Activated CD4-positive, alpha-beta T cell treated with anti-CD3 and anti-CD28 coated beads, Interleukin-2, amount 50 U/mL, for 48 hours (primary cell): ENCODE data around the gene C2orf49.

Experiments used
- DNase-seq, 2 experiments: peaks; one replicate each; pipeline ENCODE4 v3.0.0-alpha.2; 2020

Gene C2orf49

DNA sequence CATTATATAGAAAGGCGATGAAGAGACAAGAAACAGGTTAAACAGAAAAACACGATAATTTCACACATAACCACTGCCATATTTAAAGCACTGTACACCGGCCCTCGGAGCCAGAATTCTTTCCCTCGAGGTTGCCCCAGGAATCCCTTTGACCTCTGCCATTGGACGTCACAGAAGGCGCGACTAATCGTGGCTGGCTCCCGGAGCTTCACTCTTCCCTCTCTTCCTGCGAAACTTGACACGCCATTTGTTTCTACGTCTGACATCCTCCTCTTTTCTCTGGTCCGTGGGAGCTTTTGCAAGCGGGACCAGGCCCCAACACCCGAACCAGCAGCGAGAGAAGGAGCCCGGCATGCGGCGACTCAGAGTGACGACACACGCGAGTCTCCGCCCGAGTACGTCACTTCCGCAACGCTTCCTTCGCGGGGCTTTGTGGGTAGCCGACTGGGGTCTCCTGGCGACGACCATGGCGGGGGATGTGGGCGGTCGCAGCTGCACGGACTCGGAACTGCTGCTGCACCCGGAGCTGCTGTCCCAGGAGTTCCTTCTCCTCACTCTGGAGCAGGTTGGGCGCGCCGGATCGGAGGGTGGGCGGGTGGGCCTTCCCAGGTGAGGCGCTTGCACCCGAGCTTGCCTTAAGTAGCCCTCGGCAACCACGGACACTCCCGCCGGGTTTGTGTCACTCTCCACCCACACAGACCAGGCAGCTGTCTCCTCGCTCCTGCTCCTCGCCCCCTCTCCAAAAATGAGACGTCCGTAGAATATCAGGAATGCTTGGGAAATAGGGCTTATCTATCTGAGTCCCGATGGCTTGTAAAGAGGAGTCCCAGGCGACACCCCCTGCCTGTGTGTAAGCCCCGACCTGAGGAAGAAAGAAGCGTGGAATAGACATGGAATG lies at the start of gene C2orf49:
TSS of gene C2orf49 (plus strand) at position 419 of the 898 bp plus-strand sequence. CDS start at position 467, 48 bp downstream.
- DNase-seq, result peak; percentile 90 to 92

DNA sequence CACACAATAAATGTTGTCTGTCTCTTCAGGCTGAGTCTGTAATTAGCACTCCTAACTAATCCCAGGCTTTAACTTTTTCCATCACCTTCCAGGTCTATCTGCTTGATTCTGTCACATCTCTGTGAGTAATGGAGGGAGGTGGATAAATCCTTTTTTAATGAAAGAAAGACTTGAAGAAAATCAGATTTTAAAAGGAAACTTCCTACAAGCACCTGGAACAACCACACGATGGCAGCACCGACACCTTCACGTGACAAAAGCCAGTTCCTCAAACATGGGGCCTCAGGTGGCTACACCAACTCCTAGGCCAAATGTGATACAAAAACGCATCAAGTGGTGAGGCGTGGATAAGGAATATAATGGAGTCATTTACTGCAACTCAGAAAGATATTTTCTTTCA lies 49.6 kb upstream of the C2orf49 start:
- DNase-seq, result peak; percentile 26 to 44

DNA sequence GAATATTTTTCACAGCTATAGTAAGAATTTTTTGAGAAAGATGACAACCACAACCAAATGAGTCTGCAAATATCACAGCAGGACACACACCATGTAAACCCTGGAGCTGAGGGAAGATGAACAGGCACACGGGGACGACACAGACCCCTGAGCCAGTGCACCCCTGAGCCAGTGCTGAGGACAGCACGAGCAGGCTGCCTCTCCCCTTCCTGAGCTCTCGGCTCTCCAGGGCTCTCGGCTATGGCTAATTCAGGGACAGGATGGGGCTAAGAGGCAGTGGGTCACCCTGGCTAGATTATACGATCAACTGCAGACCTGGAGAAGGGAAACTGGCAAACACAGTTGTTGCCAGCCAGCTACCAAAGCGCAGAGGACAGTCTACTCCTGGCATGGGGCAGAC lies 49.2 kb upstream of the C2orf49 start:
- DNase-seq, result no peak

DNA sequence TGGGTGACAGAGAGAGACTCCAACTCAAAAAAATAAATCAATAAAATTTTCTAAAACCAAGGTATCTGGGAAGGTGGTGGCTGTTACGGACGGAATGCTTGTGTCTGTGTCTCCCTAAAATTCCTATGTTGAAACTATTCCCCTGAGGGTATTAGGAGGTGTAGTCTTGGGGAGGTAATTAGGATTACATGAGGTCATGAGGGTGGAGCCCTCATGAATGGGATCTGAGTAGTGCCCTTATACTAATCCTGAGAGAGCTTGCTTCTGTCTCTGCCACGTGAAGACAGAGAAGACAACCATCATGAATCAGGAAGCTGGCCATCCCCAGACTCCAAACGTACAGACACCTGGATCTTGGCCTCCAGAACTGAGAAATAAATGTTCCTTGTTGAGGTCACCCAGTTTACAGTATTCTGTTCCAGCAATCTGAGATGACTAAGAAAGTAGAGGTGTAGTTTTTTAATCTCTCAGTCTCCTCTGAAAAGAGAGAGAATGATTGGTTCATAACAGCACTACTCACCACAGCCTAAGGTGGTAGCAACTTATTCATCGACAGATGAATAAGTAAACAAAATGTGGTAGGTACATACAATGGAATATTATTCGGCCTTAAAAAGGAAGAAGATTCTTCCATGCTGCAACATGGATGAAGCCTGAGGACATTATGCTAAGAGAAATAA lies 46.2 kb upstream of the C2orf49 start:
- DNase-seq, result no peak

DNA sequence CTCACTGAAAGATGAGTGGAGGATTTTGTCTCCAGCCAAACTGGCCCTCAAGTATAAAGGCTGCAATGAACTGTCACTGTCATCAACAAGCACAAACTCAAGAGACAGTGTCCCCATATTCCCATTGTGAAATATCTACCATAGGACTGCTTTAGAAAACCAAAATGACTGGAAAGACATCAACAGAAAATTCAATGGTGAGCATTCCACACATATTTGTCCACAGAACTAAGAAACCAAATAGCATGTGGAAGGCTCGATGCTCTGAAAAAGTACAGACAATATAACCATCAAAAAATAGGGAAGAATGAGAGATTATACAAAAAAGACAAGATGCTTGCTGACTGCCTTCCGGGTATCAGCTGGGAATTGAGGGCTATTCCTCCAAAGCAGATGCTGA lies 45.4 kb upstream of the C2orf49 start:
- no peak for DNase-seq

DNA sequence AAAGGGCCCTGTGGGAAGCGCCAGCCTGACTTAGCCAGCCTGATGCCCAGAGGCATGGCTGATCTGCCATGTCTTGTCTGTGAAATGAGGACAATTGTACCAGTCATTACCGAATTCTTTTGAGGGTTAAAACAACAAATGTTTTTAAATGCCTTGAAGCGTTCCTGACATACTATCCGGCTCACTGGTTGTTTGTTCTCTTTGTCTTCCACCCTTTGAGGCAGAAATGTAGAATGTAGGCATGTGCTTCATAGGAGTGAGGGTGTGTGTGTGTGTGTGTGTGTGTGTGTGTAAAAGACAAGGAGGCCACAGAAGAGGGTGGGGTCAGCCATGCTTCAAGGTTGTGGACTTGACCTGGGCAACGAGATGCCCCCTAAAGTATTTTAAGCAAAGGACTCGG lies 43.3 kb upstream of the C2orf49 start:
- no peak for DNase-seq

DNA sequence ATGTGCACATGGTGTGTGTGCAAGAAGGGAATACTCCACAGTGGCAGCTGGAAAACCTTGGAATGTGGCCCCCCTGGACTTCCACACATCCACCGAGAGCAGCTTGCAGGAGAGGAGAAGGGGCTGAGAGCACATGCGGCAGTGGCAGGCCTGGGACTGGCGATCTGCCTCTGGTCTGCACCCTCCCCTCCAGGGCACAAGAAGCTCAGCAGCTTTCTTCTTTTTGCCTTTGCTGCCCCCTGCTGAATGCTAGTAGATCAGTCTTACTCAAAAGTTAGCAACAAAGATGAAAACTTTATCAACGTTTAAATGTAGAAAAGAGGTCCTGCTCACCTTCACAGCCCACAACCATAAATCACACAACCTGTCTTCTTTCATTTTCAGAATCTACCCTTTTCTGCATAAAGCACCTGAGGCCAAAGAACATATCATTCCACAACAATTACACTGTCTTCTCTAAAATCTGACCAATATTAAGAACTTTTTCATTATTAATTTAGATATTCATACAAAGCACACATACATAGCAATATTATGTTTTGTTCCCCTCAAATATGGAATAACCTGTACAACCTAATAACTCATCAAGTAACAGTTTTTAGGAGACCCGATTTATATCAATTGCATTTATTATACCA lies 42.4 kb upstream of the C2orf49 start:
- peak; percentile 5 to 24 for DNase-seq

DNA sequence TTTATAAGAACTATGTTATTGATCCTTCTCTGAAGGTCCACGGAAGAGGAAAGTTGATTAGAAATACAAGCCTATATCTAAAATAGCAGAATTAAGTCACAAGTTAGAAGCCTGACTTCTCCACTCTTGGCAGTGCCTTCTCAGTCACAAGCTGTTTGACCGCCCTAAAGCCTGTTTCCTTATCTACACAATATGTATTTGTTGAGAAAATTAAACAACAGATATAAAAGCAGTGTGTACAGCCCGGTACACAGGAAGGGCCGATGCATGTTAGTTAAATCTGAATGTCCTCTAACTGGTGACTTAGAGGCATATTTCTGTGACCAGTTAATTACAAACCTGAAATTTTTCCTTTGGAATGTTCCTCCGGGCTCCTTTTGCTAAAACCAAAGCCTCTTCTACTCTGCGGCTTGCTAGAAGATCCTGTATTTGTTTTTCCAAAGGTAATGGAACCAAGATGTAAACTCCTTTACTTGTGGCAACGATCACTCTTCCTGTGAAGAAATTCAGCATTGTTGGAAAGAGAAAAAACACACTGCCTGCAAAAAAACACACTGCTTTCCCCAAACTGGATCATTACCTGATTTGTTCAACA lies 41.2 kb upstream of the C2orf49 start:
- no peak for DNase-seq

DNA sequence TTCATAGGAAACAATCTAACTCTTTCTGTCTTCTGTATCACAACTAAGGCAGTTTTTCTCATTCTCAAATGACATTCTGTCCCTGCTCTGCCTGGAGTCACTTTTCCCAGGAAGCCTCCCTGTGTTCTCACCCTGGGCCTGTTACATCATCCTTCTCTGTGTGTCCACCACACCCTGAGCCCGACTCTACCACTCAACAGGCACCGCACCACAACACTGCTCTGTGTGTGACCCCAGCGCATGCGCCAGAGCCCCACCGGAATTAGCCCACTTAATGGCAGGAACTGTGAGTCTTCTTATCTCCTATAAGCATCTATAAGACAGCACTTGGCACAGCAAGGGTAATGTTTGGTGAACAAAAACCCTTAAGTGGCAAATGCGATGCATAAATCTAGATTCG lies 40.1 kb upstream of the C2orf49 start:
- no peak for DNase-seq

DNA sequence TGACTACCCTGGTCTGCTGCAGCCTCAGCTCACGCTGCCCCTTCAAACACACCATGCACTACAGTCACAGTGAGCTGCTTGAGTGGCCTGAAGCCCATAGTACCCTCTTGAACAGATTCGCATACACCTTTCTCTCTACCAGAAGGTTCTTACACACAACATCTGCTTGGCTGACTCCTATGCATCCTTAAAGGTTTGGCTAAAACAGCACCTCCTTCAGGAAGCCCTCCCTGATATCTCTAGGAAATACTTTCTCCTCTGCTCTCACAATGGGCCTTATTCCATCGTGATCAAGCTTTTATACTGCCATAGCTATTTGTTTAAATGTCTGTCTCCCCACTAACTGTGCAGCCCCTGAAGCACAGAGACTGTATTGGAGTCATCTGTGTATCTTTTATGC lies 39.3 kb upstream of the C2orf49 start:
- no peak for DNase-seq

DNA sequence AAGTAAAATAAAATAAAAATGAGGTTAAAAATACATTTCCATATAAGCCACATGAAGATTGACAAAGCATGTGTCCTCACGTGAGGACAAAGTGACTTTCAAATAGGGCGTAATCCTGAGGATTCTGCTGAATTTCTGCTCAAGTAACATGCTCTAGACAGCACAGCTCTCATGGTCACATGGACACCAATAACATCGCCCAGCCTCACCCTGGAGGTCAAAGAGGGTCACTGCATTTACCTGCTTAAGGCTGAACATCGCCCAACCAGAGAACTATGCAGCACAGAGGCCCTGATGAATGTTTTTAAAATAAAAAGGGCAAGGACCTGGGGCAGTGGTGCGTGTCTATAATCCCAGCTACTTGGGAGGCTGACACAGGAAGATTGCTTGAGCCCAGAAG lies 38.0 kb upstream of the C2orf49 start:
- no peak for DNase-seq

DNA sequence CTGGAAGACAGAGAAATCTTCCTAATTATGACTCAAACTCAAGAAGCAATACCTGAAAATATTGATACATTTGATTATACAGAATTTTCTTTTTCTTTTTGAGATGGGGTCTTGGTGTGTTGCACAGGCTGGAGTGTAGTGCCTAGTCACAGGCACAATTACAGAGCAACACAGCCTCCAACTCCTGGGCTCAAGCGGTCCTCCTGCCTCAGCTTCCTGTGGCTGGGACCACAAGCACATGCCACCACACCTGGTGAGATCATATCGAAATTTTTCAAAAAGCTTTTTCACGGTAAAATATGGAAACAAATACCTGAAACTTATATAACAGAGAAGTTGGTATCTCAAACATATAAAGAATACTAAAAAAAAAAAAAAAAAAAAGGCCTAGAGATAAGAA lies 35.7 kb upstream of the C2orf49 start:
- DNase-seq, result peak in 1 of 2 experiments; percentile 5

DNA sequence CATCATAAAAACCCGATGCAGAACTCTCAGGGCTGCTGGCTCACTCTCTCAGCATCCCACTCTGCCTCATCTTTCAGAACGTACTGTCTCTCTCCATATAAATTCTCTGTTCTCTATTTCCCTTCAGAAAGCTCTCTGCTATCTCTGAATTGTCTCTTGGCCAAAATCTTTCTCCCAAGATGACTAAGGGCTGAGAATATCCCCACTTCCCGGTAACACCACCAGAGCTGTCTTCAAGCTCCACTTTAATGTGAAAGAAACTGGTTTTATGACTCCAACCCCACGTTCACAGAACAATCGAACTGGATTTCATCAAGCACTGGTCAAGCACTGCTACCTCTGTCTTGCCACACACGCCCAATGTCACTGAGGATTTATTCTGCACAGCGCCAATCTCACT lies 30.2 kb upstream of the C2orf49 start:
- no peak for DNase-seq

DNA sequence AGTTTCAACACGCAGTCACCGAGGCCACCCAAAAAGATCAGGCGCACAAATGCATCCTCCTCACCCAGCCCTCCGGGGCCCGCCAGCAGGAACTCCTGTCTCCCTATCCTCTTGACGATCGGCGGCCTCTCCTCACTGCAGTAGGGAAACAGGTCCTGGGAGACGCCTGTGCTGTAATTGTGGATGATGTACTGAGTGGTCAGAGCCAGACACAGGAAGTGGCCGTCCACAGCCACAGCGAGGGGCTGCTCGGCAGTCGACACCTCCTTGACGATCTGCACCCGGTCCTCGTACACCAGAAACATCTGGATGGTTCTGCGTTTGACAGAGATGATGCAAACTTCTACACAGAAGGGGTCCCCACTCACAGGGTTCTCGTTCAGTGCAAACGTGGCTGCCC lies 29.8 kb upstream of the C2orf49 start:
- no peak for DNase-seq

DNA sequence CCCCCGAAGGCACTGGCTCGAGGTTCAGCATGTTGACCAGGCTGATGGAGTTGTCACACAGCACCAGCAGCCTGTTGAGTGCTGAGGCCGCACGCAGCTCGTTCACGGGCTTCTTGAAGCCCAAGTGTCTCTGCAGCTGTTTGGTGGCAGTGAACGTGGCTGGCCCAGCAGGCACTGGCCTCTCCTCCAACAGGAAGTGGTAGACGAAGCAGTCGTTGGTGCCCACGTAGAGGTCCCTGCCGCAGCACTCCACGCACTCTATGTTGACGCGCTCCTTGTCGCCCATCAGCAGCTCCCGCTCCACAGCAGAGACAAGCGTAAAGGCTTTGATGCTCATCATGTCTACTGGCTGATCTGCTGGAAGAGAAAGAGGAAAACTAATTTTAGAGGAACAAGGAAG lies 29.4 kb upstream of the C2orf49 start:
- no peak for DNase-seq

DNA sequence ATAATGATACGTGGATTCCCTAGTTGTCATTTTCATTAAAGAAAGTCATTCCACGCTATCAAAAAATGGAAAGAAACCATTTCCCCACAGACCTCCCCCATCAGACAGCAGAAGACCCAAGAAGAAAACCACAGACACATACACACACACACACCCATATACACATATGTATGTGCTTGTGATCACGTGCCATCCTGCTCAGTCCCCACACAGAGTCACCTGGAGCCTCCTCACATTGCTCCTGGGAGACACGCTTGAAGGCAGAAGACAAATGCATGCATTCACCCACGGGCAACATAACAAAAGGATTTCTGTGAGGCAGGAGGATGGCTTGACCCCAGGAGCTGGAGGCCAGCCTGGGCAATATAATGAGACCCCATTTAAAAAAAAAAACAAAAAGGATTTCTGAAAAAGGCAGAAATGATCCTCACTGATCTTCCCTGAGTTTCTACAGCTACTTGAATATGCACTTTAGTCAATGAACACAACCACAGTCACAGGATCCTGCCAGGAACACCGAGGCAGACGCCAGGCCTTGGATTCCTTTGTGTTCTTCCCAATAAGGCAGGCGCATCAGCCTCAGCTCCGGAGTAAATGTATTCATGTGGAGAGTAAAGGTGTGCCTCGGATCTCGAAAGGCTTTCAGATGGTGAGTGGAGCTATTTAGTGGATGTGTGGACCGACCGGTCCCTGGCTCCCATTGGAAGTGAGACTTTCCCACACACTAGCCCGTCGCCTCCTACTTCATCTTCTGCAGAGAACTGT lies 28.8 kb upstream of the C2orf49 start:
- no peak for DNase-seq

DNA sequence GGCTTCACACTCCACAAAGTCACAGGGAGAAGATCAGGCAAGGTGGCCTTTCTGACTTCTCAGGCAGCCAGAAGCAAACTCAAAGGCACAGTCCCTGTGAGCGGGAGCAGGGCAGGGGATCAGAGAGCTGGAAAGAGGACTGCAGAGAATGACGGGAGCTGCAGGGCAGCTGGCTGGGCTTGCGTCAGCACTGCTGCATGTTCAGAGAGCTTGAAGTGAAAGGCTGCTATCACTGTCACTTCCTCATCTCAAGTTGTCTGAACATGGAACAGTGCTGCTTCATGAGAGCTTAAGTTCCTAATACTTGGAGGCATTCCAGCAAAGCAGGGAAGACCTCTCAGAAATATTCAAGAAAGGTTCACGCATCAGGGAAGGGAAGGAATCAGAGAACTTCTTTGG lies 28.2 kb upstream of the C2orf49 start:
- DNase-seq, result no peak

DNA sequence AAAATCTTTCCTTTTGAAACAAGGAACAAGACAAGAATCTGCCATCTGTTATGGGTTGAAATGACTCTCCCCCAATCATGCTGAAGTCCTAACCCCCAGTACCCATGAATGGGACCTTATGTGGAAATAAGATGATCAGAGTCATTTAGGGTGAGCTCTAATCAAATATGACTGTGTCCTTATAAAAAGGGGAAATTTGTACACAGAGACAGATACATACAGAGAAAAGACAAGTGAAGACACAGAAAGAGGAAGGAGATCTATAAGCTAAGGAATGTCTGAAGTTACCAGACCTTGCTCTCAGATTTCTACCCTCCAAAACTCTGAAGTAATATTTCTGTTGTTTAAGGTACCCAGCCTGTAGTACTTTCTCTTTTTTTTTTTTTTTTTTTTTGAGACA lies 23.5 kb upstream of the C2orf49 start:
- DNase-seq, result no peak

DNA sequence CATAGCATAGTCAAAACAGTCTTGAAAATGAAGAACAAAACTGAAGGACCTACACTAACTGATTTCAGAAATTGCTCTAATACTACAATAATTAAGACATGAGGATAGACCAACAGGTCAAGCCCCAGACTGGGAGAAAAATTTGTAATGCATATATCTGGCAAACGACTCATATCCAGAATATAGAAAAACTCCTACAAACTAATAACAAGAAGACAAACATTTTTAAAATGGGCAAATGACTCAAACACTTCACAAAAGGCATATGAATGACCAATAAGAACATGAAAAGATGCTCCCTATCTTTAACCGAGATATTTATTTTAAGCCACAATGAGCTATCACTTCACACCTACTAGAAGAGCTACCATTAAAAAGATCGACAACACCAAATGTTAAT lies 22.0 kb upstream of the C2orf49 start:
- no peak for DNase-seq

DNA sequence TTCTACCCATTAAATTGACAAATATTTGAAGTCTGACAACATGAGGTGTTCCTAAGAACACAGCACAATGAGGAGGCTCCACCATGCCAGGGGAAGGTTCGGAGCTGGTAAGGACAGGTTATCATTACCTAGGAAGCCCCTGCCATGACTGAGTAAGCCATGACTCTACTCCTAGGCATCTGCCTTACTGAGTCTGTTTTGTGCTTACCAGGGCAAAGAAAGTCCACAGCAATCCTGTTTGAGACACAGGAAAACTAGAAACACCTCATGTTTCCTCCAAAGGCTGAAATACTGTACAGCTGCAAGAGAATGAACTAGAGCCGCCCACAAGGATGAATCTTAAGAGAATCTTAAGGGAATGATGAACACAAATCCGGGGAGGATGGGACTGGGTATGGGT lies 19.4 kb upstream of the C2orf49 start:
- no peak for DNase-seq

DNA sequence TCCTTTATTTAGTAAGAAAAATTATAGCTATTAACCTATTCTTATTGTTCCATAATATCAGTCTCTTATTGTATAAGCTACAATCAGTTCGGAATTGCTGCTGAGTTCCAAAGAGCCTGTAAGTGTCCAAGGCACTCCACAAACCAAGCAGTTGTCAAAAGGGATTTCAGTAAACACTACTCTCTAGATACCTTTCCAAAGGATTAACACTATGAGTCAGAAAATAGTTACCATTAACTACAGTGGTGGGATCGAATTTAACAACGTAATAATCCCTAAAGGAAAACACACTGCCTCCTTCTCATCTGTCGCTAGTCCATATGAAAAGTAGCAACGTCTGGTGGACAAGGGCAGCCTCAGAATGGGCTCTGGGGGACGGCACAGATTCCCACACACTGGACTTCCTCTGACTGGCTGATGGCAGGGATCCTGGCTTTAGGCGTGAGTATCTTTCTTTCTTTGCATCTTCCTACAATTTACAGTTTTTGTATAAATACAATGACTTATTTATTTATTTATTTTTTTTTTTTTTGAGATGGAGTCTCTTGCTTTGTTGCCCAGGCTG lies 16.6 kb upstream of the C2orf49 start:
- no peak for DNase-seq
